K562 (cell line): ENCODE data around the gene SPON1. TPM values are rescaled to one million over a fixed set of nuclear protein-coding genes. Genes with fewer than 3 reads are reported as not detected.

Experiments used
- ATAC-seq: fragments of 200-7000 bp; cut with Tn5 transposase; 3 replicates; pipeline ENCODE4 v1.9.1; 2020; ENCODE audit warnings: moderate library complexity
- BruUV-seq: library from RNA; stranded (reverse); fragments of 400-500 nt; replicated peaks from 2 replicates; lab custom pipeline; 2021; lab: Mats Ljungman, UMichigan
- CTCF ChIA-PET: fragments of 300-600 bp; formaldehyde crosslinking; extraction: SDS; loops from one replicate; lab custom pipeline; 2021; ENCODE audit warnings: low intra/inter-chr PET ratio; lab: Yijun Ruan, JAX
- POLR2A ChIA-PET: fragments of 300-600, 350-650 bp; sonication (Branson Sonifier 250); formaldehyde crosslinking; extraction: SDS; loops from one replicate; lab custom pipeline; 2021; ENCODE audit warnings: antibody characterized with exemption, inconsistent platforms; lab: Yijun Ruan, JAX
- DNase-seq, 4 experiments: peaks; one replicate each; pipeline versions ENCODE4 v3.0.0 to v3.0.0-alpha.2; 2011 to 2018; ENCODE audit warnings: low spot score in 3 of 4, mixed read lengths in 3 of 4; ENCODE audit errors: extremely low read depth in 1 of 4
- FAIRE-seq: peaks from 2 replicates; lab custom pipeline; 2011; peaks lifted over from hg19 to GRCh38; lab: Jason Lieb, UNC
- H2AFZ ChIP-seq: 2 replicates; pipeline ENCODE4 v1.6.0; 2011; ENCODE audit warnings: low read depth, low read length, control low read depth, inconsistent platforms
- H3K27ac ChIP-seq: fragments of 200-600 bp; 3 replicates; pipeline ENCODE4 v1.8.0; 2011; ENCODE audit warnings: low read depth, mild to moderate bottlenecking, control low read depth, inconsistent platforms, low read length, moderate library complexity, mixed read lengths; ENCODE audit errors: extremely low read depth
- H3K27me3 ChIP-seq, 2 experiments: fragments of 300-600 bp in 1 of 2; 2 replicates in 1 of 2; 3 replicates in 1 of 2; pipeline versions ENCODE4 v1.6.0 to v1.8.0; 2011; ENCODE audit warnings: inconsistent platforms in 2 of 2, low read length in 2 of 2, mild to moderate bottlenecking in 1 of 2, mixed read lengths in 1 of 2, moderate library complexity in 1 of 2; ENCODE audit not compliant: control insufficient read depth in 2 of 2, insufficient read depth in 2 of 2
- H3K36me3 ChIP-seq: fragments of 300-600 bp; 3 replicates; pipeline ENCODE4 v1.8.0; 2011; ENCODE audit warnings: mild to moderate bottlenecking, low read length, inconsistent platforms; ENCODE audit not compliant: control insufficient read depth, insufficient read depth
- H3K4me1 ChIP-seq, 2 experiments: fragments of 200-600 bp in 1 of 2; replicated peaks in 1 of 2; 2 replicates in 1 of 2; 3 replicates in 1 of 2; pipeline versions ENCODE4 v1.5.1 to v1.8.0; 2011; ENCODE audit warnings: inconsistent platforms in 2 of 2, low read length in 2 of 2, mild to moderate bottlenecking in 1 of 2, mixed read lengths in 1 of 2, moderate library complexity in 1 of 2; ENCODE audit not compliant: control insufficient read depth in 2 of 2, insufficient read depth in 2 of 2
- H3K4me2 ChIP-seq: 2 replicates; pipeline ENCODE4 v1.6.1; 2011; ENCODE audit warnings: low read length, control low read depth, inconsistent platforms, mixed read lengths; ENCODE audit not compliant: insufficient read depth
- H3K4me3 ChIP-seq: fragments of 200-600 bp; sonication (generic), shearing (Covaris generic); 2 replicates; pipeline ENCODE4 v1.5.1; 2016; ENCODE audit warnings: control low read depth, inconsistent platforms
- H3K79me2 ChIP-seq: fragments of 200-600 bp; 3 replicates; pipeline ENCODE4 v1.8.0; 2011; ENCODE audit warnings: low read length, inconsistent platforms; ENCODE audit not compliant: control insufficient read depth, insufficient read depth
- H3K9ac ChIP-seq, 2 experiments: 2 replicates each; pipeline versions ENCODE4 v1.6.0 to v1.6.1; 2011; ENCODE audit warnings: low read depth in 2 of 2, low read length in 2 of 2, control low read depth in 1 of 2, inconsistent platforms in 1 of 2, mild to moderate bottlenecking in 1 of 2, mixed read lengths in 1 of 2; ENCODE audit not compliant: insufficient read depth in 1 of 2
- H3K9me1 ChIP-seq: one replicate; pipeline ENCODE4 v1.6.0; 2011; ENCODE audit warnings: inconsistent platforms, mild to moderate bottlenecking, low read length, moderate library complexity; ENCODE audit not compliant: control insufficient read depth, insufficient read depth
- H3K9me3 ChIP-seq: replicated peaks from 2 replicates; pipeline ENCODE4 v1.5.1; 2011; ENCODE audit warnings: low read depth, low read length, inconsistent platforms; ENCODE audit not compliant: control insufficient read depth, insufficient read depth
- H4K20me1 ChIP-seq: replicated peaks from 2 replicates; pipeline ENCODE4 v1.6.1; 2011; ENCODE audit warnings: low read length, inconsistent platforms, mixed read lengths; ENCODE audit not compliant: control insufficient read depth, insufficient read depth
- BCOR ChIP-seq: fragments of 450-650 bp; IDR thresholded peaks from 2 replicates; pipeline ENCODE4 v1.6.1; 2016
- ELF1 ChIP-seq: fragments of 200-800 bp; sonication (Bioruptor generic); IDR thresholded peaks from 2 replicates; pipeline ENCODE4 v1.6.1; 2016; ENCODE audit warnings: missing genetic modification characterization, missing compliant biosample characterization
- ETV5 ChIP-seq: sonication (generic); formaldehyde crosslinking; IDR thresholded peaks from 2 replicates; pipeline ENCODE4 v1.4.0; 2020; ENCODE audit warnings: low read depth, mild to moderate bottlenecking, missing genetic modification reagents
- MXI1 ChIP-seq: IDR thresholded peaks from 2 replicates; pipeline ENCODE4 v1.6.1; 2011; ENCODE audit warnings: low read depth, mild to moderate bottlenecking, improper control_type of control experiment, low read length
- PATZ1 ChIP-seq: fragments of 250-450 bp; sonication (Bioruptor Pico); IDR thresholded peaks from 2 replicates; pipeline ENCODE4 v1.5.0; 2020; ENCODE audit warnings: mild to moderate bottlenecking, borderline replicate concordance
- PBX2 ChIP-seq, 2 experiments: IDR thresholded peaks in 1 of 2; conservative IDR thresholded peaks in 1 of 2; 2 replicates each; pipeline ENCODE4 v1.6.1; 2016; ENCODE audit warnings: low read depth in 2 of 2, mild to moderate bottlenecking in 1 of 2, missing compliant biosample characterization in 1 of 2, missing genetic modification characterization in 1 of 2, moderate library complexity in 1 of 2
- RBFOX2 ChIP-seq: fragments of 200-400 bp; formaldehyde crosslinking; IDR thresholded peaks from 2 replicates; pipeline ENCODE4 v1.6.1; 2017; ENCODE audit warnings: low read depth, mild to moderate bottlenecking, low read length, moderate library complexity
- RREB1 ChIP-seq: fragments of 250-450 bp; sonication (Bioruptor Pico); IDR thresholded peaks from 2 replicates; pipeline ENCODE4 v1.4.0; 2020
- SIX5 ChIP-seq, 2 experiments: IDR thresholded peaks; 2 replicates each; pipeline ENCODE4 v1.6.1; 2011; ENCODE audit warnings: low read length in 2 of 2, borderline replicate concordance in 1 of 2, low read depth in 1 of 2, mild to moderate bottlenecking in 1 of 2, moderate library complexity in 1 of 2; ENCODE audit not compliant: insufficient read depth in 1 of 2
- TAF1 ChIP-seq: IDR thresholded peaks from 2 replicates; pipeline ENCODE4 v1.6.1; 2011; ENCODE audit warnings: mild to moderate bottlenecking, low read length, moderate library complexity; ENCODE audit not compliant: insufficient read depth, control insufficient read depth, severe bottlenecking; ENCODE audit errors: extremely low read depth
- TEAD2 ChIP-seq: fragments of 450-650 bp; IDR thresholded peaks from 2 replicates; pipeline ENCODE4 v1.6.1; 2016; ENCODE audit warnings: missing genetic modification characterization, control low read depth, missing compliant biosample characterization
- WGBS: fragments of 100-300 bp; shearing (Covaris generic); methylation state at CpG from one replicate; pipeline ENCODE4 v1.1.6; 2016; ENCODE audit warnings: low coverage, mixed read lengths; ENCODE audit not compliant: insufficient coverage; ENCODE audit errors: missing lambda C conversion rate; 5-methylcytosine and 5-hydroxymethylcytosine counted together
- in situ Hi-C: fragments of 300-500 bp; cut with MboI; formaldehyde crosslinking; loops from 4 replicates; pipeline ENCODE4 v1.15.0; 2018; ENCODE audit warnings: inconsistent platforms, mixed read lengths
- intact Hi-C: fragments of 100-400 bp; cut with micrococcal nuclease; formaldehyde crosslinking; loops from 2 replicates; pipeline ENCODE4 v1.14.2; 2022
- polyA plus RNA-seq, 8 experiments: library from polyadenylated mRNA; depleted of rRNA in 4 of 8; stranded (reverse) in 5 of 8; unstranded in 3 of 8; fragments of >200 nt; fragmentation: Nextera tagmentation in 2 of 8; fragmentation: Illumina TruSeq in 1 of 8; extraction: Ambion mirVana in 2 of 8; extraction: Trizol in 1 of 8; gene quantifications; 2 replicates each; pipeline versions ENCODE4 v1.2.1 to v1.2.3, GENCODE V29; 2011 to 2014; ENCODE audit warnings: inconsistent platforms in 1 of 8, missing spikeins in 1 of 8
- total RNA-seq, 7 experiments: library from RNA; depleted of rRNA in 6 of 7; stranded (reverse); fragments of >200 nt in 6 of 7; fragmentation: Illumina TruSeq in 2 of 7; extraction: Trizol in 2 of 7; gene quantifications; 2 replicates each; pipeline versions ENCODE4 v1.2.1 to v1.2.3, GENCODE V29; 2011 to 2021; ENCODE audit warnings: low replicate concordance in 1 of 7

Gene SPON1
- total and polyA plus RNA-seq, 9 of the 15 experiments (the other 6 are each of a cell fraction or from before 2014, with no cell fraction given): 0.04 to 0.06 TPM; not detected in 7

DNA sequence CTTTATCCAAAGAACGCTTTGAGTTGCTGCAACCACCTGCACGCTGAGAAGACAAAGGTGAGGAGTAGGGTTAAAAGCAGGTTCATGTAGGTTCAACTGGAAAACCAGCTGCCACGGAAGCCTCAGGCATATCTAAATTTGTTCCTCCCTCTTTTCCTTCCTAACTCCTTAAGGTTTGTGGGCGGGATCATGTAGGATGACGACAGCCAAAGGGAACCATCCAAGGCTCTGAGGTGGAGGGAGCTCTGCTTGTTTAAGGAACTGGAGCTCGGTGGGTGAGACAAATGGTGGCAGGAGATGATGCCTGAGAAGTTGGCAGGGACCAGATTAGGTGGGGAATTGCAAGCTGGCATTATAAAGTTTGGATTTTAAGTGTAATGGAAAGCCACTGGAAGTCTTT, 60.3 kb downstream of the SPON1 start:
- no peaks in the 10 kb centered on the region for H3K9me1 ChIP-seq
- no peaks in the 10 kb centered on the region for H4K20me1 ChIP-seq
- no peaks in the 10 kb centered on the region for H3K9me3 ChIP-seq
- POLR2A ChIA-PET: interaction anchor here (0.6 to 1.2 kb wide), 4 partner anchors 12 to 438 kb away, joined by 3 to 6 read pairs (median 4); no protein-coding TSS in a partner anchor
- ATAC-seq (no peak), DNase-seq (no peak), FAIRE-seq (no peak)
- H3K4me3 ChIP-seq: no peak overlapping the region
- no peak overlapping the region for H3K4me2 ChIP-seq
- no peak overlapping the region for H3K27ac ChIP-seq
- no peaks in the 10 kb centered on the region for H3K79me2 ChIP-seq
- no peak overlapping the region for H2AFZ ChIP-seq
- no peaks in the 10 kb centered on the region for H3K27me3 ChIP-seq
- WGBS: 2% methylated on average over 6 of the region's 6 CpGs
- intact Hi-C loops (no loop called here), in situ Hi-C loops (no loop called here)
- BruUV-seq: no TSS peak
- no peaks in the 10 kb centered on the region for H3K36me3 ChIP-seq
- CTCF ChIA-PET: no interaction called here
- no peaks in the 10 kb centered on the region for H3K4me1 ChIP-seq
- H3K9ac ChIP-seq: no peak overlapping the region
- TF ChIP-seq BCOR (no peak), SIX5 (IDR thresholded peaks at IDR 0.05; ENCODE audit: borderline replicate concordance in 1 of 2, insufficient read depth in 1 of 2, low read depth in 1 of 2, low read length in 2 of 2) (no peak), RREB1 (no peak), TEAD2 (tag) (no peak), ETV5 (CRISPR knock-in tag) (no peak), ELF1 (tag) (no peak), TAF1 (no peak), RBFOX2 (no peak), PATZ1 (no peak), MXI1 (no peak), PBX2 (CRISPR knock-in tag; IDR thresholded peaks at IDR 0.05; ENCODE audit: low read depth) (no peak), PBX2 (tag; conservative IDR thresholded peaks at IDR 0.05; ENCODE audit: low read depth) (no peak)
